Type B pancreatic cell (in vitro differentiated cells): ENCODE results near the gene ROR1. TPM values are rescaled to one million over a fixed set of nuclear protein-coding genes. Genes with fewer than 3 reads are reported as not detected.

Experiments
- DNase-seq: peaks from one replicate; pipeline ENCODE4 v3.0.0; 2021; ENCODE audit warnings: mixed read lengths; ENCODE audit not compliant: unreplicated experiment; ENCODE audit errors: extremely low spot score
- H3K27ac Mint-ChIP-seq: 2 replicates; pipeline ENCODE4 v1.8.0; 2021; ENCODE audit warnings: mild to moderate bottlenecking, mixed read lengths
- H3K27me3 Mint-ChIP-seq: 2 replicates; pipeline ENCODE4 v1.8.0; 2021; ENCODE audit warnings: mixed read lengths
- H3K36me3 Mint-ChIP-seq: 2 replicates; pipeline ENCODE4 v1.8.0; 2021; ENCODE audit warnings: mixed read lengths
- H3K4me1 Mint-ChIP-seq: one replicate; pipeline ENCODE4 v1.8.0; 2021; ENCODE audit warnings: mixed read lengths; ENCODE audit not compliant: unreplicated experiment
- H3K4me3 Mint-ChIP-seq: 2 replicates; pipeline ENCODE4 v1.8.0; 2021; ENCODE audit warnings: mild to moderate bottlenecking, mixed read lengths
- H3K9me3 Mint-ChIP-seq: 2 replicates; pipeline ENCODE4 v1.8.0; 2021; ENCODE audit warnings: mixed read lengths
- total RNA-seq: library from RNA; stranded (reverse); gene quantifications from 2 replicates; pipeline ENCODE4 v1.2.1, GENCODE V29; 2021; ENCODE audit warnings: low replicate concordance
- TF ChIP-seq, protein P1 (sequence below): fragments of 200-600 bp; sonication (generic); conservative IDR thresholded peaks from 2 replicates; pipeline ENCODE4 v1.5.0; 2021; ENCODE audit warnings: antibody characterized with exemption, mild to moderate bottlenecking

ROR1 gene
- total RNA-seq, 1 donor from 2014 or later: 32.0 TPM

DNA sequence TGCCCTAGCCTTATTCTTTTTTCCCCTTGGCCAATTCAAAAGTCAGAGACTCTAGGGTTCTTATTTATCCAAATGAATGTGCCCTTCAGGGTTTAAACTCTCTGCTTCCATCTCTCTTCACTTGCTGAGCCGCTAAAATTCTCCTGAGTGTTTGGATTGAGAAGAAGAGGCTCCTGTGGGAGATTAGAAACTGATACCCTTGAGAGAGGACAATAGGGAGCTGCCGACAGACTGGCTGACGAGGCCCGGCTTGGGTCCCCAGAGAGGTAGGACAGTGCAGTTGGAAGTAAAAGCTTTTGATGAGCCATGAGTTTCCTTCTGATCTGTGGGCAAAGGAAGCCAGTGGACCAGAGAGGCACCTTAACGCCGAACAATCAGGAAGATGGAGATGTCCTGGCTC lies 388.3 kb downstream of the ROR1 start:
- H3K27me3 Mint-ChIP-seq: peaks cover 14% of the 10 kb centered on the region
- peaks cover 29% of the 10 kb centered on the region for H3K36me3 Mint-ChIP-seq
- no peak for DNase-seq
- no peaks in the 10 kb centered on the region for H3K9me3 Mint-ChIP-seq
- TF ChIP-seq, protein P1, sequence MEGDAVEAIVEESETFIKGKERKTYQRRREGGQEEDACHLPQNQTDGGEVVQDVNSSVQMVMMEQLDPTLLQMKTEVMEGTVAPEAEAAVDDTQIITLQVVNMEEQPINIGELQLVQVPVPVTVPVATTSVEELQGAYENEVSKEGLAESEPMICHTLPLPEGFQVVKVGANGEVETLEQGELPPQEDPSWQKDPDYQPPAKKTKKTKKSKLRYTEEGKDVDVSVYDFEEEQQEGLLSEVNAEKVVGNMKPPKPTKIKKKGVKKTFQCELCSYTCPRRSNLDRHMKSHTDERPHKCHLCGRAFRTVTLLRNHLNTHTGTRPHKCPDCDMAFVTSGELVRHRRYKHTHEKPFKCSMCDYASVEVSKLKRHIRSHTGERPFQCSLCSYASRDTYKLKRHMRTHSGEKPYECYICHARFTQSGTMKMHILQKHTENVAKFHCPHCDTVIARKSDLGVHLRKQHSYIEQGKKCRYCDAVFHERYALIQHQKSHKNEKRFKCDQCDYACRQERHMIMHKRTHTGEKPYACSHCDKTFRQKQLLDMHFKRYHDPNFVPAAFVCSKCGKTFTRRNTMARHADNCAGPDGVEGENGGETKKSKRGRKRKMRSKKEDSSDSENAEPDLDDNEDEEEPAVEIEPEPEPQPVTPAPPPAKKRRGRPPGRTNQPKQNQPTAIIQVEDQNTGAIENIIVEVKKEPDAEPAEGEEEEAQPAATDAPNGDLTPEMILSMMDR: no peak
- H3K4me1 Mint-ChIP-seq: peaks cover 36% of the 10 kb centered on the region
- H3K27ac Mint-ChIP-seq: no peak overlapping the region
- no peak overlapping the region for H3K4me3 Mint-ChIP-seq

DNA sequence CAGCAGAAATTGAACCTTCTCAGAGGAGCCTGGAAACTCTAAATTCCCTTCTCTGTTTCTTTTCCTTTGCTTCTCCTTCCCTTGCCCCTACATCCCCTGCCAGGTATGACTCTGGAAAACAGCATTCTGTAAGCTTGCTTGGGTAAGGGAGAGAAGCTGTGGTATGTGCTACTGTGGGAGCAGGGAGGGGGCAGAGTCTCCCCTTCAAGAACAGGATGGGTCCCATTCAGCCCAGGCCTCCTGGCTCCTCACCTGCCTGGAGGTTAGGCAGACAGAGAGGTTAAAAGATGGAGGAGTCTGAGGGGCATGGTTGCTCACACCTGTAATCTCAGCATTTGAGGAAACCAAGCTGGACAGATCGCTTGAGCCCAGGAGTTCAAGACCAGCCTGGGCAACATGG lies 389.0 kb downstream of the ROR1 start:
- H3K27ac Mint-ChIP-seq: no peak overlapping the region

DNA sequence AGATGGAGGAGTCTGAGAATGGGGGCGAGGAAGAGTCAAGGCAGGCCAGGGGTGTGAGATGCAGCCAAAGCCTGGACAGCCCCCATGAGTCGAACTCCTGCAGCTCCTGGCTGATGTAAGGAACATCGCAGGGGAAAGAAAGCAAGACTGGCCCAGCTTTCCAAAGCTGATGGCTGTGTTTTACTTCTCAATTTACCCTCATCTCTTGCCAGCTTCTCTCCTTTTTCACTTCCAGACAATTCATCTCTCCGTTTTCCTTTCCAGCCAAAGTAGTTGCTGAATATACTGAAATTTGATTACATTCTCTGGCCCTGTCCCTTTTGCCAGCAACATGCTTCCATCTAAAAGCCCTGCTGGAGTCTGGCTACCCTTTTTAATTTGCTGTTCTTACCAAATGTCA lies 389.6 kb downstream of the ROR1 start:
- DNase-seq: no peak
- H3K27ac Mint-ChIP-seq: no peak overlapping the region
- H3K36me3 Mint-ChIP-seq: peaks cover 42% of the 10 kb centered on the region
- TF ChIP-seq, protein P1: no peak
- H3K4me3 Mint-ChIP-seq: no peak overlapping the region
- peaks cover 14% of the 10 kb centered on the region for H3K27me3 Mint-ChIP-seq
- H3K9me3 Mint-ChIP-seq: peaks cover 4% of the 10 kb centered on the region
- H3K4me1 Mint-ChIP-seq: peaks cover 36% of the 10 kb centered on the region

More for the DNA sequence above, 389.0 kb downstream of the ROR1 start:
- Mint-ChIP-seq H3K4me1 (peaks cover 36% of the 10 kb centered on the region), H3K27me3 (peaks cover 14% of the 10 kb centered on the region), H3K36me3 (peaks cover 35% of the 10 kb centered on the region), H3K9me3 (no peaks in the 10 kb centered on the region), H3K4me3 (no peak overlapping the region)
- TF ChIP-seq, protein P1: no peak
- DNase-seq: no peak

DNA sequence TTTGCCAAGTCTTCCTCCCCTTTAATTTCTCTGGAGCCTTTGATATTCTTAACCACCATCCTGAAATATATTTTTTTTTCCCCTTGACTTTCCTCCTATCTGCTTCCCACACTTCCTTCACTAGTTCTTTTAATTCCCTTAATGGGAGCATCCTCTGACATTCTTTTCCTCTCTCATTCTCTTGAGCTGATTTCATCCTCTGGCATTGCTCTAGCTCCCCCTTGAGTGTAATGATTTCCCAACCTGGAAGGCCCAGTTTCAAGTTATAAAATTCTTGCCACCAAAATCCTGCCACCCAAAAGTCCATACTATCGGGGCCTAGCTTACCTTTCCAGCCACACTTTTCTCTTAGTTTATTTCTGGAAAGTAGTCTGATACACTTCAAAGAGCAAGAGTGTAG lies 390.2 kb downstream of the ROR1 start:
- H3K9me3 Mint-ChIP-seq: peaks cover 6% of the 10 kb centered on the region
- peaks cover 36% of the 10 kb centered on the region for H3K4me1 Mint-ChIP-seq
- H3K36me3 Mint-ChIP-seq: peaks cover 45% of the 10 kb centered on the region
- TF ChIP-seq, protein P1: peak; percentile 57
- H3K27me3 Mint-ChIP-seq: peaks cover 14% of the 10 kb centered on the region
- no peak for DNase-seq
- no peak overlapping the region for H3K27ac Mint-ChIP-seq
- H3K4me3 Mint-ChIP-seq: no peak overlapping the region

DNA sequence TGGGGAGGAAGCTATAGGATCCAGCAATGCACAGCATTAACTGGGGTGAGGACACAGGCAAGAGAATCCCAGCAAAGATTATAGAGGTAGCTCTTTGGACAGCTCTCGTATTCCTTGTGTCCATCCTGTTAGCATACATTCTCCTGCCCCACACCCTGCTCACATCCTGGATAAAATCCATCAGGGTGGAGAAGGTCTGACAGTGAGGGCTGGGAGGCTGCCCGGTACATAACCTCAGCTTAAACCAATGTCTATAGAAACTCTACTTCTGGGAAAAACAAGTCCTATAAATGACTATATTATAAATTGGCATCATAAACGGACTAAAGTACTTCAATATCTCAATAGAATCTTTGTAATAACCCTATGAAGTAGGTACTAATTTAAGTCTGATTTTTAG lies 392.8 kb downstream of the ROR1 start:
- Mint-ChIP-seq H3K4me1 (peaks cover 29% of the 10 kb centered on the region), H3K27ac (no peak overlapping the region), H3K27me3 (peaks cover 8% of the 10 kb centered on the region), H3K36me3 (peaks cover 44% of the 10 kb centered on the region), H3K4me3 (no peak overlapping the region), H3K9me3 (peaks cover 11% of the 10 kb centered on the region)
- DNase-seq: no peak
- TF ChIP-seq, protein P1: no peak

DNA sequence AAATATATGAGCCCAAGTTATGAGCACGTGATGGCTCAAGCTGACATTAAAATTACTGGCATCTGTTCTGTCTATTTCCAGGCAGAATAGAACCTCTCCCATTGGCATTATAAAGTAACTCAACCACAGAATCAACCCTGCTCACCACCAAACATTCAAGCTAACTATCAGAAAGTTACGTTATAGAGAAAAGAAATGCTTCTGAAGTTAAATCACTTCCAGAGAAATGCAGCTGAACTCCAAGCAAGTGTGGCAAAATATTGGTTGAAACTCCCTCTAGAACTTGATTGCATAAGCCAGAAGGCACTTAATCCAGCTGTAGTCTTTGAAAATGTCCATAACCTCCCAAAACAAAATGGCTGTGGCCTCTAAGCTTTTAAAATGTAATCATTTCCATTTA lies 393.4 kb downstream of the ROR1 start:
- TF ChIP-seq, protein P1: no peak
- Mint-ChIP-seq H3K36me3 (peaks cover 41% of the 10 kb centered on the region), H3K27me3 (peaks cover 5% of the 10 kb centered on the region), H3K4me3 (no peak overlapping the region), H3K27ac (no peak overlapping the region), H3K9me3 (peaks cover 11% of the 10 kb centered on the region), H3K4me1 (peaks cover 29% of the 10 kb centered on the region)
- DNase-seq: no peak
